NCI-H128 (cell line): ENCODE measurements around the gene SETD3.

ENCODE experiments used
- DNase-seq: peaks from one replicate; lab custom pipeline; 2025; ENCODE audit not compliant: unreplicated experiment; lab: John Stamatoyannopoulos, UW

Gene SETD3

GRCh38 chr14:99516871-99517642, 36.4 kb upstream of the SETD3 start:
- DNase-seq, result no peak

GRCh38 chr14:99516156-99516870, 35.7 kb upstream of the SETD3 start:
- DNase-seq, result no peak

- no peak for DNase-seq
Observed at GRCh38 chr14:99515301-99516155, 34.9 kb upstream of the SETD3 start.

GRCh38 chr14:99514552-99515300, 34.1 kb upstream of the SETD3 start:
- DNase-seq, result no peak

GRCh38 chr14:99513946-99514551, 33.4 kb upstream of the SETD3 start:
- DNase-seq, result no peak

- no peak for DNase-seq
Observed at GRCh38 chr14:99513183-99513694, 32.6 kb upstream of the SETD3 start.

- no peak for DNase-seq
Observed at GRCh38 chr14:99512571-99513182, 32.0 kb upstream of the SETD3 start.

- DNase-seq, result no peak
Observed at GRCh38 chr14:99512110-99512449, 31.4 kb upstream of the SETD3 start.

- no peak for DNase-seq
Observed at GRCh38 chr14:99511421-99512109, 30.9 kb upstream of the SETD3 start.

GRCh38 chr14:99510556-99511139, 30.0 kb upstream of the SETD3 start:
- DNase-seq, result no peak

- DNase-seq, result no peak
Observed at GRCh38 chr14:99509871-99510555, 29.4 kb upstream of the SETD3 start.

- no peak for DNase-seq
Observed at GRCh38 chr14:99508896-99509629, 28.4 kb upstream of the SETD3 start.

GRCh38 chr14:99507860-99508640, 27.4 kb upstream of the SETD3 start:
- no peak for DNase-seq

GRCh38 chr14:99506276-99506675, 25.6 kb upstream of the SETD3 start:
- DNase-seq, result no peak

- DNase-seq, result no peak
Observed at GRCh38 chr14:99505089-99505488, 24.4 kb upstream of the SETD3 start.

- no peak for DNase-seq
Observed at GRCh38 chr14:99503848-99504453, 23.3 kb upstream of the SETD3 start.
